DND-41 (cell line): ENCODE measurements around the gene GALNT18.

Experiments used
- CTCF ChIP-seq: IDR thresholded peaks from 2 replicates; pipeline ENCODE4 v1.5.1; 2012; ENCODE audit warnings: borderline replicate concordance, low read length, moderate library complexity, mild to moderate bottlenecking; ENCODE audit not compliant: poor library complexity, severe bottlenecking; ENCODE audit errors: extremely low read depth
- EZH2 ChIP-seq: IDR thresholded peaks from 3 replicates; pipeline ENCODE4 v1.6.1; 2012; ENCODE audit warnings: borderline replicate concordance, low read depth, mild to moderate bottlenecking, moderate library complexity, low read length, inconsistent platforms; ENCODE audit not compliant: severe bottlenecking

DNA sequence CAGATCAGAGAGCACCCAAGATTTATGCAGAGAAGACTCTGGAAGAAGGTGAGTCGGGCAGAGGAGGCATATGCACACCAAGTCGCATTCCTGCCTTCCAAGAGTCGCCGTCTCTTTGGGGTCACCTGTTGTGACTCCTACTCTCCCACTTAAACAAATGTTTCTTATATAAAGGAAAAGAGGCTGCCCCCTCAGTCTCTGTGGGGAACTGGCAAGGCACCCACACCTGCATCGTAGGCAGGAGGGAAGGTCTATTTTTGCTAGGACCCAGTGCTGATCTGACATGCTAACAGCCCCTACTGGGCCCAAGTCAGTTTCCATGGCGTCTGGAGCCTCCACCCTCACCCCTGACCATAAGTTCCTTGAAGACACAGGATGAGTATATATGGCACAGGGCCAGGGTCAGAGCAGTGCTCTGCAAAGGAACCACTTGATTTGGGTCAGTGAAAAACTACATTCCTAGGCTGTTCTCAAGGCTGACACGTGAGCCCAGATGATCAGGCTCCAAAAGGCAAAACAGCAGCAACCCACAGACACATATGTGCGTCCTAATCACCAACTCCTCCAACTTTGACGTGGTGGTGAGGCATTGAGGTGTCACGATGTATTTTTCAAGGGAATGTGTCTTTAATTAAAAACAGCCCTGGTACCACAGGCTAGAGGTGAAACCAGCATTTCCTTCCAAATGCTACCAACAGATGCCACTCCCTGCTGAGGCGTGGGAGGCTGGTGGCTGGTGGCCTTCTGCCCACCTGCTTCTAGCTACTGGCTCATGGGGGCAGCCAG, 213.2 kb downstream of the GALNT18 start:
- no peak for TF ChIP-seq CTCF
- TF ChIP-seq EZH2, result no peak
